Esophagus muscularis mucosa (tissue), 4 donors: ENCODE data around the gene LY6G5C. TPM values are rescaled to one million over a fixed set of nuclear protein-coding genes. Genes with fewer than 3 reads are reported as not detected.
"Not testable (repeated sequence)": the region's sequence is repeated elsewhere in the genome, so short reads cannot be mapped to it uniquely, and the experiment has no call there.

Source experiments
- DNase-seq: peaks from one replicate; pipeline ENCODE4 v3.0.0-alpha.2; 2017; ENCODE audit errors: extremely low spot score
- H3K27ac ChIP-seq, 4 donors: fragments of 200-600 bp; sonication (generic); replicated peaks in 1 of 4; 1 replicate in 3 of 4; 2 replicates in 1 of 4; pipeline ENCODE4 v1.5.1; 2016 to 2019; ENCODE audit warnings: mild to moderate bottlenecking in 1 of 4
- H3K27me3 ChIP-seq, 4 donors: fragments of 200-600 bp; sonication (generic); one replicate each; pipeline versions ENCODE4 v1.5.1 to v1.6.0; 2016 to 2019
- H3K36me3 ChIP-seq, 4 donors: fragments of 200-600 bp; sonication (generic); one replicate each; pipeline ENCODE4 v1.5.1; 2016 to 2019
- H3K4me1 ChIP-seq, 4 donors: fragments of 200-600 bp; sonication (generic); one replicate each; pipeline ENCODE4 v1.5.1; 2016 to 2019
- H3K4me3 ChIP-seq, 4 donors: fragments of 200-600 bp; sonication (generic); 1 replicate in 2 of 4; 2 replicates in 2 of 4; pipeline ENCODE4 v1.5.1; 2016 to 2019; ENCODE audit warnings: mild to moderate bottlenecking in 4 of 4, moderate library complexity in 1 of 4
- H3K9me3 ChIP-seq, 4 donors: fragments of 200-600 bp; sonication (generic); 1 replicate in 3 of 4; 2 replicates in 1 of 4; pipeline ENCODE4 v1.5.1; 2016 to 2019
- EP300 ChIP-seq: sonication (generic); formaldehyde crosslinking; IDR thresholded peaks from one replicate; pipeline ENCODE4 v1.6.1; 2017; ENCODE audit warnings: antibody characterized with exemption
- POLR2A ChIP-seq: fragments of 450-650 bp; IDR thresholded peaks from one replicate; pipeline ENCODE4 v1.6.1; 2017; ENCODE audit warnings: antibody characterized with exemption, moderate library complexity, mild to moderate bottlenecking, low read depth
- POLR2AphosphoS5 ChIP-seq, 2 donors: sonication (generic); formaldehyde crosslinking; IDR thresholded peaks; one replicate each; pipeline ENCODE4 v1.6.1; 2017; ENCODE audit warnings: antibody characterized with exemption in 2 of 2
- WGBS: methylation state at CpG from one replicate; pipeline ENCODE4 v1.1.5; 2018; 5-methylcytosine and 5-hydroxymethylcytosine counted together
- intact Hi-C: fragments of 100-400 bp; cut with DNase I; formaldehyde crosslinking; loops from one replicate; pipeline ENCODE4 v1.15.1; 2023
- total RNA-seq, 4 donors: library from RNA; depleted of rRNA; stranded (reverse); fragments of >200 nt; gene quantifications; one replicate each; pipeline versions ENCODE4 v1.1.0 to v1.2.1, GENCODE V29; 2016
- TF ChIP-seq, protein P1 (sequence below), 3 experiments: fragments of 200-600 bp in 2 of 3; fragments of 450-650 bp in 1 of 3; sonication (generic) in 2 of 3; IDR thresholded peaks; one replicate each; pipeline ENCODE4 v1.5.1; 2017 to 2019; ENCODE audit warnings: antibody characterized with exemption in 3 of 3, mild to moderate bottlenecking in 2 of 3, moderate library complexity in 1 of 3

The LY6G5C gene
- total RNA-seq, 4 donors from 2014 or later = 2.0 to 2.9 TPM; not detected in 2

DNA sequence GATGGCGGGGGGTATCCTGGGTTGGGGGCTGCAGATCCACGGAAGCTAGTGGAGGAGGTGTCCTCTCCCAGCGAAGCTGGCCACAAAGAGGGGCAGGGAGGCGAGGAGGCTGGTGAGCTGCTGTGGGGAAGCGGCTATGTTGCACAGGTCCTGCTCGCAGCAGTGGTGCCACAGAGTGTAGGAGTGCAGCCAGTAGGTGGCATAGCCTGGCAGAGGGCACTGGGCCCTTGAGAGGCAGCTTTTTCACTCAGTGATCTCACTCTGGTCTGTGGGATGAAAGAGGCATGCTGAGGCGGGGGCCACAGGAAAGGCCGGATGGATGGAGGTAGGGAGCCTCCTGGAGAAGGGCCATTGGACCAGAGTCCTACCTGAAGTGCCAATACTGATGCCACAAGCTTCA is 31.4 kb upstream of the LY6G5C start:
- H3K27me3 ChIP-seq = peaks cover 0 to 6% (median 0%) of the 10 kb centered on the region in 4 donors
- DNase-seq = no peak
- no peak overlapping the region for H3K27ac ChIP-seq
- H3K9me3 ChIP-seq = no peaks in the 10 kb centered on the region
- TF ChIP-seq, protein P1, sequence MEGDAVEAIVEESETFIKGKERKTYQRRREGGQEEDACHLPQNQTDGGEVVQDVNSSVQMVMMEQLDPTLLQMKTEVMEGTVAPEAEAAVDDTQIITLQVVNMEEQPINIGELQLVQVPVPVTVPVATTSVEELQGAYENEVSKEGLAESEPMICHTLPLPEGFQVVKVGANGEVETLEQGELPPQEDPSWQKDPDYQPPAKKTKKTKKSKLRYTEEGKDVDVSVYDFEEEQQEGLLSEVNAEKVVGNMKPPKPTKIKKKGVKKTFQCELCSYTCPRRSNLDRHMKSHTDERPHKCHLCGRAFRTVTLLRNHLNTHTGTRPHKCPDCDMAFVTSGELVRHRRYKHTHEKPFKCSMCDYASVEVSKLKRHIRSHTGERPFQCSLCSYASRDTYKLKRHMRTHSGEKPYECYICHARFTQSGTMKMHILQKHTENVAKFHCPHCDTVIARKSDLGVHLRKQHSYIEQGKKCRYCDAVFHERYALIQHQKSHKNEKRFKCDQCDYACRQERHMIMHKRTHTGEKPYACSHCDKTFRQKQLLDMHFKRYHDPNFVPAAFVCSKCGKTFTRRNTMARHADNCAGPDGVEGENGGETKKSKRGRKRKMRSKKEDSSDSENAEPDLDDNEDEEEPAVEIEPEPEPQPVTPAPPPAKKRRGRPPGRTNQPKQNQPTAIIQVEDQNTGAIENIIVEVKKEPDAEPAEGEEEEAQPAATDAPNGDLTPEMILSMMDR (IDR thresholded peaks at IDR 0.05) = no peak
- TF ChIP-seq POLR2A = no peak
- TF ChIP-seq POLR2AphosphoS5 (IDR thresholded peaks at IDR 0.05) = no peak
- TF ChIP-seq EP300 = no peak
- no peaks in the 10 kb centered on the region for H3K36me3 ChIP-seq
- intact Hi-C loops = no loop called here
- 98% methylated on average over 7 of the region's 8 CpGs for WGBS
- no peak overlapping the region for H3K4me3 ChIP-seq
- no peaks in the 10 kb centered on the region for H3K4me1 ChIP-seq

- Histone ChIP-seq H3K36me3 (no peaks in the 10 kb centered on the region), H3K9me3 (no peaks in the 10 kb centered on the region), H3K27ac (no peak overlapping the region), H3K27me3 (peaks cover 0 to 6% (median 0%) of the 10 kb centered on the region in 4 donors), H3K4me1 (no peaks in the 10 kb centered on the region), H3K4me3 (no peak overlapping the region)
- DNase-seq = no peak
- intact Hi-C loops = no loop called here
- no peak for TF ChIP-seq POLR2A
- no peak for TF ChIP-seq POLR2AphosphoS5 (IDR thresholded peaks at IDR 0.05)
- TF ChIP-seq, protein P1 (IDR thresholded peaks at IDR 0.05) = no peak
- TF ChIP-seq EP300 = no peak
- 78% methylated on average over 5 of the region's 8 CpGs for WGBS
Measured at GRCh38 chr6:31711233-31711632, 30.4 kb upstream of the LY6G5C start.

DNA sequence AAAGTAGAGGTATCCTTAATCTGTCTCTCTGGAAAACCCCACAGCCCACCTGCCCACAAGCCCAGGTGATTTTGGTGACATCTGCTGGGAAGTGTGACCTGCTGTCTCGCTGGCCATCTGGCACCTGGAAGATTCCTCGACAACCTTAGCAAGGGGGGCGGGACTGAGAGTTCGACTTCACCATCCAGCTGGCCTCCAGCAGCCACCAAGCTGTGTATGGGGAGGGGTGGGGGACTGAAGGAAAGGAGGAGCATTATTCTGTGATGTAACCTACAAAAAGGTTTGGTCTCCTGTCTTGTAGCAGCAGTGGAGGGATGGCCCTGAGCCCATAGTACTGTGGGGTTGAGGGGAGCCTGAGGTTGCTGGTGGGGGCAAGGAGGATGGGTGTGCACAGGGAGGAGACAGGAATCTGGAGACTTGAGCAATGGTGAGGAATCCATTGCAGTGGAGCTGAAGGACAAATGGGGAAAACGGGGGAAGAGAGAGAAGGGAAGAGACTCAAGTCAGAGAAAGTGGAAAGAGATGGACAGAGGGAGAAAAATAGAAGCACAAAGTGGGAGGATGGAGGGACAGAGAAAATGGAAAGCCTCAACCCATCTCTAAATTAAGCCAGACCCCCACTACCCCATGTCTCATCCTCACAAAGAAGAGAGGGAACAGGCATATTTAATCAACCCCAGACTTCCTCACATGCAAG is 29.8 kb upstream of the LY6G5C start:
- no peak for TF ChIP-seq POLR2A
- no peak for TF ChIP-seq POLR2AphosphoS5 (IDR thresholded peaks at IDR 0.05)
- TF ChIP-seq EP300 = no peak
- no peak for DNase-seq
- no peaks in the 10 kb centered on the region for H3K4me1 ChIP-seq
- H3K27me3 ChIP-seq = peaks cover 0 to 6% (median 0%) of the 10 kb centered on the region in 4 donors
- WGBS = 58% methylated on average over 5 of the region's 5 CpGs
- H3K27ac ChIP-seq = no peak overlapping the region
- H3K4me3 ChIP-seq = no peak overlapping the region
- no peaks in the 10 kb centered on the region for H3K36me3 ChIP-seq
- H3K9me3 ChIP-seq = no peaks in the 10 kb centered on the region
- intact Hi-C loops = no loop called here

DNA sequence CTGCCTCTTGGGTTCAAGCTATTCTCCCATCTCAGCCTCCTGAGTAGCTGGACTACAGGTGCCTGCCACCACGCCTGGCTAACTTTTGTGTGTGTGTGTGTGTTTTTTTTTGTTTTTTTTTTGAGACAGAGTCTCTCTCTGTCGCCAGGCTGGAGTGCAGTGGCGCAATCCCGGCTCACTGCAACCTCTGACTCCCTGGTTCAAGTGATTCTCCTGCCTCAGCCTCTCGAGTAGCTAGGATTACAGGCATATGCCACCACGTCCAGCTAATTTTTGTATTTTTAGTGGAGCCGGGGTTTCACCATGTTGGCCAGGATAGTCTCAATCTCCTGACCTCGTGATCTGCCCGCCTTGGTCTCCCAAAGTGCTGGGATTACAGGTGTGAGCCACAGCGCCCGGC is 28.3 kb upstream of the LY6G5C start:
- H3K4me1 ChIP-seq, DNase-seq, H3K27ac ChIP-seq, H3K36me3 ChIP-seq, H3K9me3 ChIP-seq, intact Hi-C loops, H3K4me3 ChIP-seq, H3K27me3 ChIP-seq: not testable (repeated sequence)
- 93% methylated on average over 11 of the region's 11 CpGs for WGBS

GRCh38 chr6:31708224-31708623 is 27.4 kb upstream of the LY6G5C start:
- intact Hi-C loops = no loop called here
- Histone ChIP-seq H3K36me3 (no peaks in the 10 kb centered on the region), H3K4me1 (peaks cover 4 to 8% (median 6%) of the 10 kb centered on the region in 4 donors), H3K4me3 (no peak overlapping the region), H3K9me3 (no peaks in the 10 kb centered on the region), H3K27me3 (peaks cover 0 to 6% (median 0%) of the 10 kb centered on the region in 4 donors), H3K27ac (no peak overlapping the region)
- DNase-seq = no peak
- WGBS = 88% methylated on average over 3 of the region's 3 CpGs
- TF ChIP-seq EP300 = no peak
- no peak for TF ChIP-seq POLR2A
- TF ChIP-seq POLR2AphosphoS5 (IDR thresholded peaks at IDR 0.05) = no peak

DNA sequence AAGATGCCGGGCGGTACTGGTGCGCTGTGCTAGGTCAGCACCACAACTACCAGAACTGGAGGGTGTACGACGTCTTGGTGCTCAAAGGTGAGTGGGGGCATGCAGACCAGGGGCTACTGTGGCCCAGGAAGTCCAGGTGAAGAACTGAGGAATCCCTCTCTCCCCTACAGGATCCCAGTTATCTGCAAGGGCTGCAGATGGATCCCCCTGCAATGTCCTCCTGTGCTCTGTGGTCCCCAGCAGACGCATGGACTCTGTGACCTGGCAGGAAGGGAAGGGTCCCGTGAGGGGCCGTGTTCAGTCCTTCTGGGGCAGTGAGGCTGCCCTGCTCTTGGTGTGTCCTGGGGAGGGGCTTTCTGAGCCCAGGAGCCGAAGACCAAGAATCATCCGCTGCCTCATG is 26.8 kb upstream of the LY6G5C start:
- Histone ChIP-seq H3K27me3 (peaks cover 0 to 6% (median 0%) of the 10 kb centered on the region in 4 donors), H3K4me1 (peaks cover 4 to 8% (median 6%) of the 10 kb centered on the region in 4 donors), H3K36me3 (no peaks in the 10 kb centered on the region), H3K4me3 (no peak overlapping the region), H3K27ac (no peak overlapping the region), H3K9me3 (no peaks in the 10 kb centered on the region)
- no peak for DNase-seq
- TF ChIP-seq POLR2AphosphoS5 (IDR thresholded peaks at IDR 0.05) (no peak), POLR2A (no peak)
- intact Hi-C loops = no loop called here
- 86% methylated on average over 9 of the region's 10 CpGs for WGBS
